SK-N-SH treated with all-trans-retinoic acid at 6 μM for 48 hours (cell line): ENCODE results near the gene SPATA6L.

ENCODE experiments used
- ATAC-seq: fragments of 200-7000 bp; cut with Tn5 transposase; 3 replicates; pipeline ENCODE4 v1.9.1; 2020; ENCODE audit warnings: mild to moderate bottlenecking, moderate library complexity
- ARNTL ChIP-seq: fragments of 450-650 bp; formaldehyde crosslinking; IDR thresholded peaks from 2 replicates; pipeline ENCODE4 v1.5.0; 2020; ENCODE audit warnings: low read depth, mild to moderate bottlenecking, moderate library complexity, borderline replicate concordance
- BACH2 ChIP-seq: fragments of 250-450 bp; sonication (Bioruptor Pico); IDR thresholded peaks from 2 replicates; pipeline ENCODE4 v1.9.0; 2021; ENCODE audit warnings: mild to moderate bottlenecking, borderline replicate concordance
- CREB5 ChIP-seq: fragments of 250-450 bp; sonication (Bioruptor Pico); IDR thresholded peaks from 2 replicates; pipeline ENCODE4 v1.5.1; 2020; ENCODE audit warnings: low read depth, mild to moderate bottlenecking, moderate library complexity
- CSDC2 ChIP-seq: fragments of 250-450 bp; sonication (Bioruptor Pico); IDR thresholded peaks from 2 replicates; pipeline ENCODE4 v1.5.0; 2020; ENCODE audit warnings: mild to moderate bottlenecking, moderate library complexity
- ESRRG ChIP-seq: fragments of 250-450 bp; sonication (Bioruptor Pico); IDR thresholded peaks from 2 replicates; pipeline ENCODE4 v1.6.1; 2021; ENCODE audit warnings: mild to moderate bottlenecking
- GLIS3 ChIP-seq: fragments of 250-450 bp; sonication (Bioruptor Pico); IDR thresholded peaks from 2 replicates; pipeline ENCODE4 v1.5.0; 2020; ENCODE audit warnings: mild to moderate bottlenecking, moderate library complexity
- OSR1 ChIP-seq: fragments of 250-450 bp; sonication (Bioruptor Pico); IDR thresholded peaks from 2 replicates; pipeline ENCODE4 v1.8.0; 2022; ENCODE audit warnings: moderate library complexity, mild to moderate bottlenecking, inconsistent platforms
- PPARA ChIP-seq: fragments of 250-450 bp; sonication (Bioruptor Pico); IDR thresholded peaks from 2 replicates; pipeline ENCODE4 v1.5.0; 2020; ENCODE audit warnings: mild to moderate bottlenecking, borderline replicate concordance
- RARB ChIP-seq: fragments of 250-450 bp; sonication (Bioruptor Pico); IDR thresholded peaks from 2 replicates; pipeline ENCODE4 v1.8.0; 2021; ENCODE audit warnings: mild to moderate bottlenecking, moderate library complexity
- SNAI2 ChIP-seq: fragments of 250-450 bp; sonication (Bioruptor Pico); IDR thresholded peaks from 2 replicates; pipeline ENCODE4 v1.5.0; 2020; ENCODE audit warnings: mild to moderate bottlenecking, moderate library complexity
- TCF4 ChIP-seq: fragments of 250-450 bp; sonication (Bioruptor Pico); IDR thresholded peaks from 2 replicates; pipeline ENCODE4 v1.8.0; 2021; ENCODE audit warnings: mild to moderate bottlenecking, moderate library complexity, borderline replicate concordance
- TOX ChIP-seq: fragments of 250-450 bp; sonication (Bioruptor Pico); IDR thresholded peaks from 2 replicates; pipeline ENCODE4 v1.8.0; 2021; ENCODE audit warnings: mild to moderate bottlenecking, moderate library complexity, borderline replicate concordance
- TSHZ2 ChIP-seq: fragments of 250-450 bp; sonication (Bioruptor Pico); IDR thresholded peaks from 2 replicates; pipeline ENCODE4 v1.5.0; 2020; ENCODE audit warnings: mild to moderate bottlenecking, moderate library complexity
- ZC3H10 ChIP-seq: fragments of 250-450 bp; sonication (Bioruptor Pico); IDR thresholded peaks from 2 replicates; pipeline ENCODE4 v1.5.1; 2021; ENCODE audit warnings: mild to moderate bottlenecking, moderate library complexity
- ZFP3 ChIP-seq: fragments of 250-450 bp; sonication (Bioruptor Pico); IDR thresholded peaks from 2 replicates; pipeline ENCODE4 v1.5.0; 2020; ENCODE audit warnings: mild to moderate bottlenecking, moderate library complexity
- ZNF565 ChIP-seq: fragments of 450-650 bp; formaldehyde crosslinking; conservative IDR thresholded peaks from 2 replicates; pipeline ENCODE4 v1.5.0; 2020; ENCODE audit warnings: low read depth, mild to moderate bottlenecking, moderate library complexity
- ZNF70 ChIP-seq: fragments of 450-650 bp; formaldehyde crosslinking; IDR thresholded peaks from 2 replicates; pipeline ENCODE4 v1.5.0; 2020; ENCODE audit warnings: mild to moderate bottlenecking, moderate library complexity
- TF ChIP-seq, protein P1 (sequence below): fragments of 250-450 bp; sonication (Bioruptor Pico); IDR thresholded peaks from 2 replicates; pipeline ENCODE4 v1.5.1; 2021; ENCODE audit warnings: mild to moderate bottlenecking, moderate library complexity
- TF ChIP-seq, protein P2 (sequence below): fragments of 250-450 bp; sonication (Bioruptor Pico); IDR thresholded peaks from 2 replicates; pipeline ENCODE4 v1.8.0; 2021; ENCODE audit warnings: low read depth, mild to moderate bottlenecking, moderate library complexity, borderline replicate concordance
- TF ChIP-seq, protein P3 (sequence below): fragments of 250-450 bp; sonication (Bioruptor Pico); IDR thresholded peaks from 2 replicates; pipeline ENCODE4 v1.8.0; 2020; ENCODE audit warnings: mild to moderate bottlenecking, moderate library complexity, borderline replicate concordance

Gene SPATA6L

GRCh38 chr9:4553951-4554381 is 112.3 kb downstream of the SPATA6L start:
- ATAC-seq, result no peak
- no peak for TF ChIP-seq RARB (CRISPR knock-in tag)
- no peak for TF ChIP-seq ARNTL (CRISPR knock-in tag)
- TF ChIP-seq GLIS3 (CRISPR knock-in tag), result no peak
- TF ChIP-seq TCF4 (CRISPR knock-in tag), result no peak
- TF ChIP-seq ZC3H10 (CRISPR knock-in tag), result no peak
- no peak for TF ChIP-seq CSDC2 (CRISPR knock-in tag)
- TF ChIP-seq, protein P1, sequence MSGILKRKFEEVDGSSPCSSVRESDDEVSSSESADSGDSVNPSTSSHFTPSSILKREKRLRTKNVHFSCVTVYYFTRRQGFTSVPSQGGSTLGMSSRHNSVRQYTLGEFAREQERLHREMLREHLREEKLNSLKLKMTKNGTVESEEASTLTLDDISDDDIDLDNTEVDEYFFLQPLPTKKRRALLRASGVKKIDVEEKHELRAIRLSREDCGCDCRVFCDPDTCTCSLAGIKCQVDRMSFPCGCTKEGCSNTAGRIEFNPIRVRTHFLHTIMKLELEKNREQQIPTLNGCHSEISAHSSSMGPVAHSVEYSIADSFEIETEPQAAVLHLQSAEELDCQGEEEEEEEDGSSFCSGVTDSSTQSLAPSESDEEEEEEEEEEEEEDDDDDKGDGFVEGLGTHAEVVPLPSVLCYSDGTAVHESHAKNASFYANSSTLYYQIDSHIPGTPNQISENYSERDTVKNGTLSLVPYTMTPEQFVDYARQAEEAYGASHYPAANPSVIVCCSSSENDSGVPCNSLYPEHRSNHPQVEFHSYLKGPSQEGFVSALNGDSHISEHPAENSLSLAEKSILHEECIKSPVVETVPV, result no peak
- TF ChIP-seq BACH2 (CRISPR knock-in tag), result no peak
- no peak for TF ChIP-seq TSHZ2
- no peak for TF ChIP-seq ZNF70 (CRISPR knock-in tag)
- TF ChIP-seq PPARA, result no peak

GRCh38 chr9:4550777-4551484 is 115.3 kb downstream of the SPATA6L start:
- no peak for ATAC-seq
- TF ChIP-seq PPARA (no peak), TCF4 (CRISPR knock-in tag) (no peak), GLIS3 (CRISPR knock-in tag) (no peak), SNAI2 (CRISPR knock-in tag) (no peak), ZNF565 (CRISPR knock-in tag) (no peak), ESRRG (CRISPR knock-in tag) (no peak)
- TF ChIP-seq, protein P1, result no peak

GRCh38 chr9:4549751-4550295 is 116.5 kb downstream of the SPATA6L start:
- no peak; the same call in 2 of the 3 replicates for ATAC-seq
- TF ChIP-seq SNAI2 (CRISPR knock-in tag) (no peak), ARNTL (CRISPR knock-in tag) (no peak), ZNF70 (CRISPR knock-in tag) (no peak), TCF4 (CRISPR knock-in tag) (no peak), ZNF565 (CRISPR knock-in tag) (no peak), ZFP3 (no peak), OSR1 (CRISPR knock-in tag) (no peak), GLIS3 (CRISPR knock-in tag) (no peak), TOX (CRISPR knock-in tag) (no peak), CSDC2 (CRISPR knock-in tag) (no peak), PPARA (no peak), CREB5 (no peak), RARB (CRISPR knock-in tag) (no peak), BACH2 (CRISPR knock-in tag) (no peak), TSHZ2 (no peak)
- TF ChIP-seq, protein P2, sequence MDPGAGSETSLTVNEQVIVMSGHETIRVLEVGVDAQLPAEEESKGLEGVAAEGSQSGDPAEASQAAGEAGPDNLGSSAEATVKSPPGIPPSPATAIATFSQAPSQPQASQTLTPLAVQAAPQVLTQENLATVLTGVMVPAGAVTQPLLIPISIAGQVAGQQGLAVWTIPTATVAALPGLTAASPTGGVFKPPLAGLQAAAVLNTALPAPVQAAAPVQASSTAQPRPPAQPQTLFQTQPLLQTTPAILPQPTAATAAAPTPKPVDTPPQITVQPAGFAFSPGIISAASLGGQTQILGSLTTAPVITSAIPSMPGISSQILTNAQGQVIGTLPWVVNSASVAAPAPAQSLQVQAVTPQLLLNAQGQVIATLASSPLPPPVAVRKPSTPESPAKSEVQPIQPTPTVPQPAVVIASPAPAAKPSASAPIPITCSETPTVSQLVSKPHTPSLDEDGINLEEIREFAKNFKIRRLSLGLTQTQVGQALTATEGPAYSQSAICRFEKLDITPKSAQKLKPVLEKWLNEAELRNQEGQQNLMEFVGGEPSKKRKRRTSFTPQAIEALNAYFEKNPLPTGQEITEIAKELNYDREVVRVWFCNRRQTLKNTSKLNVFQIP (CRISPR knock-in tag), result no peak
- TF ChIP-seq, protein P3, sequence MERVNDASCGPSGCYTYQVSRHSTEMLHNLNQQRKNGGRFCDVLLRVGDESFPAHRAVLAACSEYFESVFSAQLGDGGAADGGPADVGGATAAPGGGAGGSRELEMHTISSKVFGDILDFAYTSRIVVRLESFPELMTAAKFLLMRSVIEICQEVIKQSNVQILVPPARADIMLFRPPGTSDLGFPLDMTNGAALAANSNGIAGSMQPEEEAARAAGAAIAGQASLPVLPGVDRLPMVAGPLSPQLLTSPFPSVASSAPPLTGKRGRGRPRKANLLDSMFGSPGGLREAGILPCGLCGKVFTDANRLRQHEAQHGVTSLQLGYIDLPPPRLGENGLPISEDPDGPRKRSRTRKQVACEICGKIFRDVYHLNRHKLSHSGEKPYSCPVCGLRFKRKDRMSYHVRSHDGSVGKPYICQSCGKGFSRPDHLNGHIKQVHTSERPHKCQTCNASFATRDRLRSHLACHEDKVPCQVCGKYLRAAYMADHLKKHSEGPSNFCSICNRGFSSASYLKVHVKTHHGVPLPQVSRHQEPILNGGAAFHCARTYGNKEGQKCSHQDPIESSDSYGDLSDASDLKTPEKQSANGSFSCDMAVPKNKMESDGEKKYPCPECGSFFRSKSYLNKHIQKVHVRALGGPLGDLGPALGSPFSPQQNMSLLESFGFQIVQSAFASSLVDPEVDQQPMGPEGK, result no peak
